HG03066 (cell line): ENCODE data around the gene ZNF177.

Experiments
- ATAC-seq: cut with Tn5 transposase; IDR thresholded peaks from one replicate; pipeline ENCODE4 v1.9.1; 2021; ENCODE audit warnings: low read depth; ENCODE audit not compliant: unreplicated experiment

Gene ZNF177

GRCh38 chr19:9413240-9413954, 50.6 kb downstream of the ZNF177 start:
- no peak for ATAC-seq

GRCh38 chr19:9427941-9428340, 65.1 kb downstream of the ZNF177 start:
- ATAC-seq, result no peak

- no peak for ATAC-seq
These were observed 67.6 kb downstream of the ZNF177 start for GRCh38 chr19:9430444-9430843.

DNA sequence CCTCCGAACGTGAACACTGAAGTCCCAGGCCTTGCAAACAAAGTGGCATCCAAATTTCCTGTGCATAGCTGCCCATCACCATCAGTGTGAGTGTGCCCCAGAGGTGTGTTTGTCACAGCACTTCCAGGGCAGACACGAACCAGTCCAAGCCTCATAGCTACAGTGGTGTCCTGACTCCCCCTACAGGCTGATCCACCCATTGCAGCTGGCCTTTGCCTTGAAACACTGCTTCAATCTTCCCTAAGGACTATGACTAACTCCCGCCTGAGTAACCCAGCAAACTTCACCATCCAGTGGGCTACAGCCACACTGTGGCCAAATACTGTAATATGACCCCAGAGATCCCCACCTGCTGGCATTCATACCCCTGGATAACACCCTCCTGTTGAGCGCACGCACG, 68.7 kb downstream of the ZNF177 start:
- ATAC-seq, result no peak
